Muscle layer of colon (tissue), 2 donors: ENCODE data around the gene LCLAT1.
"Not testable (repeated sequence)": the region's sequence is repeated elsewhere in the genome, so short reads cannot be mapped to it uniquely, and the experiment has no call there.

Source experiments
- H3K27ac ChIP-seq: one replicate; pipeline ENCODE4 v1.7.0; 2013; ENCODE audit warnings: low read depth, mild to moderate bottlenecking, low read length, moderate library complexity
- H3K27me3 ChIP-seq, 2 donors: one replicate each; pipeline ENCODE4 v1.7.0; 2013; ENCODE audit warnings: low read length in 2 of 2, mild to moderate bottlenecking in 2 of 2; ENCODE audit not compliant: insufficient read depth in 2 of 2, control insufficient read depth in 1 of 2
- H3K36me3 ChIP-seq: one replicate; pipeline ENCODE4 v1.7.0; 2013; ENCODE audit warnings: mild to moderate bottlenecking, low read length; ENCODE audit not compliant: insufficient read depth
- H3K4me1 ChIP-seq: one replicate; pipeline ENCODE4 v1.7.0; 2013; ENCODE audit warnings: mild to moderate bottlenecking, low read length; ENCODE audit not compliant: insufficient read depth
- H3K4me3 ChIP-seq, 2 donors: one replicate each; pipeline ENCODE4 v1.7.0; 2013; ENCODE audit warnings: low read length in 2 of 2, low read depth in 1 of 2, mild to moderate bottlenecking in 1 of 2, moderate library complexity in 1 of 2
- H3K9ac ChIP-seq: one replicate; pipeline ENCODE4 v1.7.0; 2013; ENCODE audit warnings: low read length
- H3K9me3 ChIP-seq: one replicate; pipeline ENCODE4 v1.7.0; 2013; ENCODE audit warnings: mild to moderate bottlenecking, low read length
- donor health status: abdominal sarcoma.
- donor health status: Adenocarcinoma of cecum.

The LCLAT1 gene

GRCh38 chr2:30511122-30512083 lies 64.4 kb downstream of the LCLAT1 start:
- Histone ChIP-seq H3K4me3 (no peak overlapping the region), H3K9me3 (no peaks in the 10 kb centered on the region), H3K27me3 (no peaks in the 10 kb centered on the region), H3K27ac (no peak overlapping the region), H3K36me3 (no peaks in the 10 kb centered on the region), H3K4me1 (peaks cover 29% of the 10 kb centered on the region), H3K9ac (no peak overlapping the region)

- H3K36me3 ChIP-seq: no peaks in the 10 kb centered on the region
- H3K4me3 ChIP-seq: no peak overlapping the region
- H3K9me3 ChIP-seq: no peaks in the 10 kb centered on the region
- no peak overlapping the region for H3K27ac ChIP-seq
- H3K9ac ChIP-seq: no peak overlapping the region
- peaks cover 29% of the 10 kb centered on the region for H3K4me1 ChIP-seq
- H3K27me3 ChIP-seq: no peaks in the 10 kb centered on the region
Observed at GRCh38 chr2:30512243-30512886, 65.3 kb downstream of the LCLAT1 start.

- H3K4me1 ChIP-seq: peaks cover 29% of the 10 kb centered on the region
- not testable (repeated sequence) for H3K36me3 ChIP-seq, H3K27me3 ChIP-seq
Observed at GRCh38 chr2:30513649-30514048, 66.6 kb downstream of the LCLAT1 start.

GRCh38 chr2:30514134-30514847 lies 67.2 kb downstream of the LCLAT1 start:
- no peaks in the 10 kb centered on the region for H3K9me3 ChIP-seq
- H3K4me1 ChIP-seq: peaks cover 29% of the 10 kb centered on the region
- no peaks in the 10 kb centered on the region for H3K36me3 ChIP-seq
- no peak overlapping the region for H3K27ac ChIP-seq
- H3K27me3 ChIP-seq: no peaks in the 10 kb centered on the region
- no peak overlapping the region for H3K9ac ChIP-seq
- H3K4me3 ChIP-seq: no peak overlapping the region

More at GRCh38 chr2:30513649-30514048, 66.6 kb downstream of the LCLAT1 start:
- H3K4me3 ChIP-seq, H3K9me3 ChIP-seq, H3K9ac ChIP-seq, H3K27ac ChIP-seq: not testable (repeated sequence)

GRCh38 chr2:30514848-30515435 lies 67.9 kb downstream of the LCLAT1 start:
- Histone ChIP-seq H3K9me3 (no peaks in the 10 kb centered on the region), H3K9ac (no peak overlapping the region), H3K36me3 (no peaks in the 10 kb centered on the region), H3K27ac (no peak overlapping the region), H3K4me1 (peaks cover 29% of the 10 kb centered on the region), H3K4me3 (no peak overlapping the region), H3K27me3 (no peaks in the 10 kb centered on the region)

GRCh38 chr2:30516166-30516565 lies 69.1 kb downstream of the LCLAT1 start:
- Histone ChIP-seq H3K4me3 (no peak overlapping the region), H3K9me3 (no peaks in the 10 kb centered on the region), H3K27me3 (no peaks in the 10 kb centered on the region), H3K9ac (no peak overlapping the region), H3K36me3 (no peaks in the 10 kb centered on the region), H3K4me1 (peaks cover 17% of the 10 kb centered on the region), H3K27ac (no peak overlapping the region)

GRCh38 chr2:30519796-30520195 lies 72.8 kb downstream of the LCLAT1 start:
- H3K9ac ChIP-seq: no peak overlapping the region
- no peaks in the 10 kb centered on the region for H3K27me3 ChIP-seq
- H3K36me3 ChIP-seq: no peaks in the 10 kb centered on the region
- no peaks in the 10 kb centered on the region for H3K9me3 ChIP-seq
- no peak overlapping the region for H3K4me3 ChIP-seq
- no peak overlapping the region for H3K27ac ChIP-seq
- peaks cover 2% of the 10 kb centered on the region for H3K4me1 ChIP-seq

GRCh38 chr2:30522421-30522820 lies 75.4 kb downstream of the LCLAT1 start:
- H3K9me3 ChIP-seq: no peaks in the 10 kb centered on the region
- peaks cover 1% of the 10 kb centered on the region for H3K4me1 ChIP-seq
- H3K4me3 ChIP-seq: no peak overlapping the region
- no peaks in the 10 kb centered on the region for H3K27me3 ChIP-seq
- no peaks in the 10 kb centered on the region for H3K36me3 ChIP-seq
- no peak overlapping the region for H3K9ac ChIP-seq
- H3K27ac ChIP-seq: no peak overlapping the region

- H3K36me3 ChIP-seq: no peaks in the 10 kb centered on the region
- H3K27ac ChIP-seq: no peak overlapping the region
Observed at GRCh38 chr2:30527411-30527810, 80.4 kb downstream of the LCLAT1 start.

GRCh38 chr2:30527859-30528258 lies 80.8 kb downstream of the LCLAT1 start:
- Histone ChIP-seq H3K27me3 (no peaks in the 10 kb centered on the region), H3K4me3 (no peak overlapping the region), H3K9ac (no peak overlapping the region), H3K4me1 (peaks cover 8% of the 10 kb centered on the region), H3K9me3 (no peaks in the 10 kb centered on the region), H3K36me3 (no peaks in the 10 kb centered on the region), H3K27ac (no peak overlapping the region)

More at GRCh38 chr2:30527411-30527810, 80.4 kb downstream of the LCLAT1 start:
- Histone ChIP-seq H3K27me3 (no peaks in the 10 kb centered on the region), H3K9ac (no peak overlapping the region), H3K4me1 (peaks cover 8% of the 10 kb centered on the region), H3K4me3 (no peak overlapping the region), H3K9me3 (no peaks in the 10 kb centered on the region)

- no peak overlapping the region for H3K4me3 ChIP-seq
- no peak overlapping the region for H3K27ac ChIP-seq
- H3K9ac ChIP-seq: no peak overlapping the region
- no peaks in the 10 kb centered on the region for H3K9me3 ChIP-seq
- peaks cover 8% of the 10 kb centered on the region for H3K4me1 ChIP-seq
- H3K27me3 ChIP-seq: no peaks in the 10 kb centered on the region
- H3K36me3 ChIP-seq: peaks cover 4% of the 10 kb centered on the region
Observed at GRCh38 chr2:30530346-30530745, 83.3 kb downstream of the LCLAT1 start.
